ENCODE measurements around the gene L3MBTL3. TPM values are rescaled to one million over a fixed set of nuclear protein-coding genes. Genes with fewer than 3 reads are reported as not detected.

L3MBTL3 gene
- total RNA-seq, 2 experiments from 2014 or later = 29.0 to 30.1 TPM

- Histone ChIP-seq H3K36me3 (ENCODE audit: insufficient read depth, low read length) (peaks cover 41% of the 10 kb centered on the region), H3K4me1 (ENCODE audit: insufficient read depth, low read length) (no peaks in the 10 kb centered on the region), H3K9me3 (ENCODE audit: control insufficient read depth in 1 of 2, insufficient read depth in 1 of 2, low read length in 2 of 2) (no peaks in the 10 kb centered on the region), H3K27ac (ENCODE audit: low read depth in 1 of 2, low read length in 2 of 2) (no peak overlapping the region), H3K27me3 (ENCODE audit: control insufficient read depth in 1 of 2, insufficient read depth in 2 of 2, low read length in 2 of 2) (no peaks in the 10 kb centered on the region), H3K4me3 (ENCODE audit: low read length) (no peak overlapping the region)
- intact Hi-C loops (cut with DNase I, micrococcal nuclease) = no loop called here
- no peak overlapping the region for H3K27ac Mint-ChIP-seq
- H3K36me3 Mint-ChIP-seq (ENCODE audit: low read depth) = peaks cover 91% of the 10 kb centered on the region
- TF ChIP-seq, protein P1, sequence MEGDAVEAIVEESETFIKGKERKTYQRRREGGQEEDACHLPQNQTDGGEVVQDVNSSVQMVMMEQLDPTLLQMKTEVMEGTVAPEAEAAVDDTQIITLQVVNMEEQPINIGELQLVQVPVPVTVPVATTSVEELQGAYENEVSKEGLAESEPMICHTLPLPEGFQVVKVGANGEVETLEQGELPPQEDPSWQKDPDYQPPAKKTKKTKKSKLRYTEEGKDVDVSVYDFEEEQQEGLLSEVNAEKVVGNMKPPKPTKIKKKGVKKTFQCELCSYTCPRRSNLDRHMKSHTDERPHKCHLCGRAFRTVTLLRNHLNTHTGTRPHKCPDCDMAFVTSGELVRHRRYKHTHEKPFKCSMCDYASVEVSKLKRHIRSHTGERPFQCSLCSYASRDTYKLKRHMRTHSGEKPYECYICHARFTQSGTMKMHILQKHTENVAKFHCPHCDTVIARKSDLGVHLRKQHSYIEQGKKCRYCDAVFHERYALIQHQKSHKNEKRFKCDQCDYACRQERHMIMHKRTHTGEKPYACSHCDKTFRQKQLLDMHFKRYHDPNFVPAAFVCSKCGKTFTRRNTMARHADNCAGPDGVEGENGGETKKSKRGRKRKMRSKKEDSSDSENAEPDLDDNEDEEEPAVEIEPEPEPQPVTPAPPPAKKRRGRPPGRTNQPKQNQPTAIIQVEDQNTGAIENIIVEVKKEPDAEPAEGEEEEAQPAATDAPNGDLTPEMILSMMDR (IDR thresholded peaks at IDR 0.05) = no peak
- DNase-seq (no peak), ATAC-seq (ENCODE audit: poor library complexity) (no peak)
- H3K9me3 Mint-ChIP-seq = no peaks in the 10 kb centered on the region
- ChIA-PET POLR2A (no interaction called here), CTCF (no interaction called here)
- H3K4me1 Mint-ChIP-seq (ENCODE audit: low read depth) = peaks cover 17% of the 10 kb centered on the region
- H3K27me3 Mint-ChIP-seq = no peaks in the 10 kb centered on the region
- no peak overlapping the region for H3K4me3 Mint-ChIP-seq
Observed at GRCh38 chr6:130098317-130098716, 79.9 kb downstream of the L3MBTL3 start.

GRCh38 chr6:130099119-130099518, 80.7 kb downstream of the L3MBTL3 start:
- intact Hi-C loops (cut with DNase I, micrococcal nuclease) = no loop called here
- Mint-ChIP-seq H3K9me3 (no peaks in the 10 kb centered on the region), H3K27me3 (no peaks in the 10 kb centered on the region), H3K4me3 (no peak overlapping the region), H3K27ac (no peak overlapping the region), H3K4me1 (ENCODE audit: low read depth) (peaks cover 12% of the 10 kb centered on the region), H3K36me3 (ENCODE audit: low read depth) (peaks cover 91% of the 10 kb centered on the region)
- Histone ChIP-seq H3K27me3 (ENCODE audit: control insufficient read depth in 1 of 2, insufficient read depth in 2 of 2, low read length in 2 of 2) (no peaks in the 10 kb centered on the region), H3K4me3 (ENCODE audit: low read length) (no peak overlapping the region), H3K27ac (ENCODE audit: low read depth in 1 of 2, low read length in 2 of 2) (no peak overlapping the region), H3K36me3 (ENCODE audit: insufficient read depth, low read length) (peaks cover 38% of the 10 kb centered on the region), H3K4me1 (ENCODE audit: insufficient read depth, low read length) (no peaks in the 10 kb centered on the region), H3K9me3 (ENCODE audit: control insufficient read depth in 1 of 2, insufficient read depth in 1 of 2, low read length in 2 of 2) (no peaks in the 10 kb centered on the region)
- TF ChIP-seq, protein P1 (IDR thresholded peaks at IDR 0.05) = no peak
- ATAC-seq (ENCODE audit: poor library complexity) (no peak), DNase-seq (no peak)
- CTCF ChIA-PET = no interaction called here
- POLR2A ChIA-PET = no interaction called here

DNA sequence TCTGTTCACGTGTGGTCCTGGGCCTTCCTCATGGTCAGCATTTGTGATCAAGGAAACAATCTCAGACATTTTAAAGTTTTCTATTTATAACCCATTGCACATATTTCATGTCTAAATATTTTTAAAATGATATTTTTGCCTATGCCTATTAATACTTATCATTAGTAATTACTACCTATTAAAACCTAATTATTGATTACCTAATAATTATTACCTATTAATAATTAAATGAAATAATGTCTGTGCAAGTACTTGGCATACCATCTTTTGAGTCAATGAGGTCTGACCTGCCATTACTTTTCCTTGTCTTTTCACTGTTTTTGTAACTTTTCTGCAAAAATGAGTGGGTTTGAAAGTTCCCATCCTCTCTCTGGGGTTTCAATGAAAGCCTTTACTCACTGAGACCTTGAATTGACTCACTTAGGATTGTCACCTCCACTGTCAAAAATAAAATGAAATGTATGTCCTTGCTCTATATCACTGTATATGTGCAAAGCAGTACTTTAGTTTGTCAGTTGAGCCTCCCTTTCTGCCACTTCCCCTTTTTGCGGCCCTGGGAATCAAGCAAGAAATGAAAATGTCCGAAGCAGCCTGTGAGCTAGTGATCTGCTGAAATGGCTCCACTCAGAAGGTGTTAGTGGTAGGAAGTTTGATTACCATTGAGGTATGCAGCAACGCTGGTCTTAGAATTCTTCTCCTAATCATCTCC, 87.8 kb downstream of the L3MBTL3 start:
- Mint-ChIP-seq H3K4me3 (no peak overlapping the region), H3K27ac (no peak overlapping the region), H3K27me3 (no peaks in the 10 kb centered on the region), H3K4me1 (ENCODE audit: low read depth) (peaks cover 24% of the 10 kb centered on the region), H3K36me3 (ENCODE audit: low read depth) (peaks cover 88% of the 10 kb centered on the region), H3K9me3 (peaks cover 4% of the 10 kb centered on the region)
- no peak for ATAC-seq (ENCODE audit: poor library complexity)
- H3K36me3 ChIP-seq (ENCODE audit: insufficient read depth, low read length) = peaks cover 40% of the 10 kb centered on the region
- H3K27ac ChIP-seq (ENCODE audit: low read depth in 1 of 2, low read length in 2 of 2) = no peak overlapping the region
- TF ChIP-seq, protein P1 (IDR thresholded peaks at IDR 0.05) = no peak
- no peak overlapping the region for H3K4me3 ChIP-seq (ENCODE audit: low read length)
- ChIA-PET CTCF (no interaction called here), POLR2A (no interaction called here)
- H3K27me3 ChIP-seq (ENCODE audit: control insufficient read depth in 1 of 2, insufficient read depth in 2 of 2, low read length in 2 of 2) = no peaks in the 10 kb centered on the region
- DNase-seq = no peak
- H3K9me3 ChIP-seq (ENCODE audit: control insufficient read depth in 1 of 2, insufficient read depth in 1 of 2, low read length in 2 of 2) = no peaks in the 10 kb centered on the region
- intact Hi-C loops (cut with DNase I, micrococcal nuclease) = no loop called here
- no peaks in the 10 kb centered on the region for H3K4me1 ChIP-seq (ENCODE audit: insufficient read depth, low read length)

Measured in CD4-positive, alpha-beta T cell (primary cell).